HuH-7.5 (cell line): ENCODE measurements around the gene FOSL2.

ENCODE experiments used
- DNase-seq: peaks from one replicate; pipeline ENCODE4 v3.0.0; 2011; ENCODE audit warnings: low spot score

FOSL2 gene

DNA sequence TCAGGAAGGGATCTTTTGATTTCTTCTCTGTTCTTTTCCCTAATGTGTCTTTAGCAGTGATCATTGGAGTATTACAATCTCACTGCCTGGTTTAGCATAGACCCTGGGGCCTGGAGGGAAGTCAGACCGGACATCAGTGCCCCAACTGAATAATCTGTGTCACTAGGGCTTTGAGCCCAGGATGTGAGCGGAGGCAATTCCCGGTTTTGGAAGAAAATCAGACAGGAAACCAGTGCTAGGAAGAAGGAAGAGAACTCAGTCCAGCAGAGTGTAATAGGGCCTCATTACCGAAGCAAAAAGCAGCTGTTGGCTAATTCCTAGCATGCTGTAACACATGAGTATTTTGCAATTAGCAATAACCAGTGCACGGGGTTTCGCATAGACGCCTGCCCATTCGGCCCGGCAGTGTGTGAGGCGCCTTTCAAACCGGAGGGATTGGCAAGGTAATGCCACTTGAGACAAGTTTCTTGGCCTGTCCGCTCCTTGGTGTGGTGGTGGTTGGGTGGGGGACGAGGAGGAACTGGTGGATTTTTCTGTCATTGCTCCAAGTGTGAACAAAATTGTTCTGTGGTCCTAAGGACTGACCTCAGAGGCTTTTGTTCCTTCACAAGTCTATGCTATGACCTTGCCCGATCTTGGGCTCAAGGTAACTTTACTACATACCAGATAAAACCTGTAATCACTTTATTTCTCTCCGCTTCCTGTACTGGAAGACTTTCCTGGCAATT is 2.8 kb downstream of the FOSL2 start:
- no peak for DNase-seq

DNA sequence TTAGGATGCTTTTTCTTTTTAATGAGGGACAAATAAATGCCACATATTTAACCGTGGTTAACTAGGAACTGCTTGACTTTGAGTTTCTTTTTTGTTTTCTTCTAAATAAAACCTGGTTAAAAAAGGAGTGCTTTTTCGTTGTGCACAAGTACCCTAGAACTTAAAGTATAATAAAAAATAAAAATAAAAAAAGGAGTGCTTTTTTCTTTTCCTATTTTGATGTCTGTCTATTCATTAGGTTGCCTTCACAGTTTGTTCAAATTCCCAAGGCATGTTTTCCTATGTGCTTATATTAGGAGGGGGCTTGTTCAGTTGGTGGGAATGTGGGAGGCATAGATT is 4.4 kb downstream of the FOSL2 start:
- DNase-seq = no peak

DNA sequence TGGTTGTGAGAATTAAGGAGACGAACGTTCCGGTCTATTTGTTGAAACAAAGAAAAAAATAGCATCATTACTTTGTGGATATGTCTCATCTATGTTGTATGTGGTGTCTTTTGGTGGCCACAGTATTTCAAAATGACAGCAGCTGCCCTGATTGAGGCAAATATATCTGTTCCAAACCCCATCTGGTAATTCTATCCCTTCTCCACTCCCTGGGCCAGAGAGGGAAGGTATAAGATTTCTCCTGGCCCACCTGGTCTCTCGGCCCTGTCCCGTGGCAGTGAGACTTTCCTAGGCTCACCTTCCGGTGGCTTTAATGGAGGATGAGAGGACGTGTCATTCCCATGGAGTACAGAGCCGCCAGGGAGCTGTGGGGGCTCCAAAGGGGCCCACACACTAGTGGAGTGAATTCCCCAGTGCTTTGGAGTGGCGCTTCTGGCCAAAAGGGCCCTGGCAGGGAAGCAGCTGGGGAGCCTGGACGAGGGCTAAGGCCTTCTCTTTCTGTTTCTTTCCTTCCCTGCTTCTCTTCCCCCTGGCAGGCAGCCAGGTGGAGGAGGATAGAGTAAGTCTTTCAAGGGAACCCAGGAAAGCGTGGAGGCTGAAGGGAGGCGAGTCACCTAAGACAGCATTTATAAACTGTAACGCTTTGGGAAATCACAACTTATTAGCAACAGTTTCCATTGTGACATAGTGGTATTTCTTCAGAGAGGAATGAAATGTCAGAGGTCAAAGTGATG is 5.6 kb downstream of the FOSL2 start:
- DNase-seq = no peak

DNA sequence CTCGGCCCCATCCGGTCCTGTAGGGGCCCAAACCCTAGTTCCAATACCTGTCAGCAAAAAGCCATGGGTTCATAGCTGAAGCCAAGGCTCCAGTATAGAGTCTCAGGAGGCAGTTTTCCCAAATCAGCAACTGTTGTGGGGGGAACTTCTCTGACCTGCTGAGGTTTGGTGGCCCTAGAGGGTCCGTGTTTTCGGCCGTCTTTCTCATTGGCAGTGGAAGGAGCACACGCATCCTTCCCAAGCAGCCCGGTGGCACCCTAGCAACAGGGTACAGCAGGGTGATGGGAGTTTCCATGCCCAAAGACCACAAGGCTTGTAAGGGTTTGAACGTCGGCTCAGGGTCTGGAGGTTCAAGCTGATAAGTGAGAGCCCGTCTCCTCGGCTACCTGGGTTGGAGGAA is 6.6 kb downstream of the FOSL2 start:
- no peak for DNase-seq

DNA sequence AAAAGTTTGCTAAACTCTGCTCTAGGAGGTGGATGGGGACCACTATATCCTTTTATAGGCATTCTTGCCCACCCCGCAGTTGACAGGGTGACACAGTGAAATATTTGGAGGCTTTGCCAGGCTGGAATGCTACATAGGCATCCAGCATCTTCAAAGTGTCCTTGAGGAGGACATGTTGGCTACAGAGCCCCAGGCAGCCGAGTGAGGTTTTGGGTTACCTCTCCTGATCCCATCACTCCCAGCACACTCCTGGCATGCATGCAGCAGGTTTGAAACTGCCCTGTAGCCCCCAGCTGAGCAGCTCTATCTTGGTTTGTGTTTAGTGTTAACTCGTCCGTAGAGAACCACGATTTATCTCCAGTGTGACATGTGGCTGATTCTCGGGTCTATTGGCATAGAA is 7.3 kb downstream of the FOSL2 start:
- DNase-seq = no peak

DNA sequence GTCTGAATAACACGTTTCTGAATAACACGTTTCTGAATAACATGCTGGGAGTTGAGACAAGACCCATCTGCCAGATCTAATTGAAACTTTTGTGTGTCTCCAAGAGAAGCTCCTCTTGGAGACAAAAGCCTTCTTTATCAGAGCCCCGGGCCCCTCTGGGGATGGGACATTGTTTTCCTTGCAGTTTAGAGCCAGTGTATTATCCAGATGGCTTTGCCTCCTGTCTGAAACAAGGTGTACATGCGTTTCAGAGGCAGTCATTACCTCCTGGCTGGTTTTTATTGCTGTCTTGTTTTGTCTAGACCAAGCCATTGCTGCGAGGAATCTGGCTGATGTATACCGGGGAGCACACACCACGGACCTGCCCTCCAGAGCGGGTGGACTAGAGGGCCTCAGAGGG is 7.8 kb downstream of the FOSL2 start:
- DNase-seq = no peak

DNA sequence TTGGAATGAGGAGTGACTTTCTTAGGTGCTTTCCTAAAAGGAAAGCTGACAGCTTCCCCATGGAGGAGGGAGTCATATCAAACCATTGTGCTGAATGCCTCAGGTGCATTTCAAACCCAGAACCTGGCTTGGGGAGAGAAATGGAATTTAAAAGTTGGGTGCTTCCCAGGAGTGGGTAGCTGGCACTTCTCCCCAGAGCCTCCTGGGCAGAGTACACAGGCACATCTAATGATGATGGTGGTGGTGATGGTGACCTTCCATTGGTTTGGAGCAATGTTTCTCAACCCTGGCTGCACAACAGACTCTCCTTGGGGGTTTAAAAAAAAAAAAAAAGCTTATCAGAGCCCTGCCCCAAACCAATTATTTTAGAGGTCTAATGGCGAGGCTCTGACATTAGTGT is 8.3 kb downstream of the FOSL2 start:
- no peak for DNase-seq

DNA sequence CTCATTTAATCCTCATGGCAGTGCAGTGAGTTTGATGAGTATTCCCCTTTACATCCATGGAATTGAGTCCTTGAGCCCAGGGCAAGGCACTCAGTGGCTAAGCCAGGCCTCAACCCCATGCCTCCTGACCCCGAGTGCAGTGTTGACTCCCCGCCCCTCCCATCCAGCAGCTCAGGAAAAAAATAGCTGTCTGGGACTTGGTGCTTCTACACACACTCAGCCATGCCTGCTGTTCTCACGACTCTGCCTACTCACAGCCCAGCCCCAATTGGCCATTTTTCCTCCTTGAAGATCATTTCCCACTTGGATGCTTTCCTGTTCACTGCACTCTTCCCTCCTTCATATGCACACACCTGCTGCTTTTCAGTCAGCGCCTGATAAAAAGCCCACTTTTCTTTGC is 8.8 kb downstream of the FOSL2 start:
- no peak for DNase-seq

DNA sequence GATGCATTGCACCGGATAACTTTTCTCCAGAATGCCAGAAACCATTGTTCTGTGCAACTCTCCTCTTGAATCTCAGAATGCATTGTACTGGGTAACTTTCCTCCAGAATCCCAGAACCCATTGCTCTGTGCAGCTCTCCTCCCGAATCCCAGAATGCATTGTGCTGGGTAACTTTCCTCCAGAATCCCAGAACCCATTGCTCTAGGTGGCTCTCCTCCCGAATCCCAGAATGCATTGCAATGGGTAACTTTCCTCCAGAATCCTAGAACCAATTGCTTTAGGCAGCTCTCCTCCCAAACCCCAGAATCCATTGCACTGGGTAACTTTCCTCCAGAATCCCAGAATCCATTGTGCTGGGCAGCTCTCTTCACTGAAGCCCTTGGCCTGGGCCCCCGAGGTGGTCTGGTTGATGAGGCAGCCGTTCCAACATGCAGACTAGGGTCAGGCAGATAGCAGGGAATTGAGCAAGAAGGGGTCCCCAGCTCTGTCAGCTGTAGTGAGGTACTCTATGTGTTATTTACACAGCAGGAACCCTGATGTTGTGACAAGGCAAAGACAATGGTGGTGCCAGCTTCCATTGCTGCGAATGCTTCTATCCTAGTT is 9.4 kb downstream of the FOSL2 start:
- no peak for DNase-seq

DNA sequence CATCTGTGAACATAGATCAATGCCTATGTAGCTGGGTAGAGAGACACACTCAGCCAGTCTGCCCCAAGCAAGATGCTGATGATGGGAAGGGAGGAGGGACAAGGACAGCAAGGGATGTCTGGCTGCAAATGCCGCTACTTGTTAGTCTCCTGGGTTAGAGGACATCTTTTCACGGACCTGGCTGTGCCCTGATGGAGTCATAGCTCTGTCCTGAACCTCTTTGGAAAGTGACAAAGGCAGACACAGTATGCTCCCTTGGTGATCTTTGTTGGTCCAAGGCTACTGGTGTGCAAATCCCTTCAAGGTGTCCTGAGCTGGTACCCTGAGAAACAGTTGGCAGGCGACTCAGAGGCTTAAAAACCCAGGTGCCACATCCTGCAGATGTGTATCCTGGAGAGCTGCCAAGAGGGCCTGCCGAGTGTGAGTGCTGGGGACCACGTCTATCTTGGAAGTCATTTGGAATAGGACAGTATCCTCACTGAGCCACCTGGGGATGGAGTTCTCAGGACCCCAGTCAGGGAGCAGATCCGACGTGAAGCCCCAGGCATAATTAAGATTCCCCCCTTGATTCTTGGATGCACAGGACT is 10.8 kb downstream of the FOSL2 start:
- no peak for DNase-seq

DNA sequence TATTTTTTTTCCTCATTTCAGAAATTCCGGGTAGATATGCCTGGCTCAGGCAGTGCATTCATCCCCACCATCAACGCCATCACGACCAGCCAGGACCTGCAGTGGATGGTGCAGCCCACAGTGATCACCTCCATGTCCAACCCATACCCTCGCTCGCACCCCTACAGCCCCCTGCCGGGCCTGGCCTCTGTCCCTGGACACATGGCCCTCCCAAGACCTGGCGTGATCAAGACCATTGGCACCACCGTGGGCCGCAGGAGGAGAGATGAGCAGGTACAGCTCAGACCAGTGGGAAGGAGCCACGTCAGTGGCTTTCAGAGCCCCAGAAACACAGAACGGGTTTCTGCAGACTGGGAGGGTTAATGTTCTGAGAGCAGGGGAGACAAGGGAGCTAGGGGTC is 11.4 kb downstream of the FOSL2 start:
- no peak for DNase-seq

DNA sequence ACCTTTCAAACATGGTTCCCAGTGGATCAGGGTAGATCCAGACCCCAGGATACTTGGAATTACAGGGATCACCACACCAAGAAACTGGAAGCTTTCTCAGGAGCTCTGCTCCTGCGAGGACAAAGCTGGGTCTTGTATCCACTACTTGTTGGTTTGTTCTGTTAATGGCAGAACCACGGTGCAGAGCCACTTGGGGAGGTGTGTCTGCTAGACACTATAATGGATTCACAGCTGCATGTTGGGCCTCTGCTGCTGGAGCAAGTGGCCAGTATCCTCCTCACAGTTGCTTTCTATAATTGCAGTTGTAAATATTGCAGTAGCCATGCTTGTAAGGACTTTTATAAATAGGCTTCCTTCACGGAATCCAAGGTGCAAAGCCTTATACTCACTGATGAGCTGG is 12.9 kb downstream of the FOSL2 start:
- DNase-seq = no peak

DNA sequence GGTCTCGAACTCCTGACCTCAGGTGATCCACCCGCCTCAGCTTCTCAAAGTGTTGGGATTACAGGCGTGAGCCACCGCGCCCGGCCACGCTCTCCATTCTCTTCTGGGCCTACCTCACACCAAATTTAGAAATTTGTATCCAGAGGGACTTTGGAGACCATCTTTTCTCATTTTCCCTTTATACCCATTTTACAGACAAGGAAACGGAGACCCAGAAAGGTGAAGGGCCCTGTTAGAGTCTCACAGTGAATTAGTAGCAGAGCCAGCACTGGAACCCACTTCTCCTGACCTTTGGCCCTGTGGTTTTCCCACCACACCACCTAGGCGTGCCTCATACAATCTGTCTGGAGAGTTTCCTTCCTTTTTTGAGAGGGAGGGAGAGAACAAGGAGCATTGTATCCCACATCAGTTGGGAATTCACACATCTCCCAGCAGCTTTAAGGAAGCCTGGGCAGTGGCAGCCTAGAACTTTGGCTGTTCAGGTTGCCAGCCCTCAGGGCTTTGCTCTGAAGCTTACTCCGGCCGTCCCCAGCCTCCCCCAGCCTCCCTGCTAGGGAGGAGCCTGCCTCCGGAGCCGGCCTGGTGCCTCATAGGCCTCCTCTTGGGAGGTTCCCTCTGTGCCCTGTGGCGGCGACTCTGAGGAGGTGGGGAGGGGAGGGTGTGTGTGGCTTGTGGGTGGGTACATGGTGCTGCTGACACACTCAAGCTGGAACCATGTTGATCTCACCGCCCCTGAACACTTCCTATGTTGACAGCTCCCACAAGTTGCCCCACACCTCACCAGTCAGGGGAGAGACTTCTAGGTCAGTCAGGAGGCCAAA is 13.8 kb downstream of the FOSL2 start:
- no peak for DNase-seq

DNA sequence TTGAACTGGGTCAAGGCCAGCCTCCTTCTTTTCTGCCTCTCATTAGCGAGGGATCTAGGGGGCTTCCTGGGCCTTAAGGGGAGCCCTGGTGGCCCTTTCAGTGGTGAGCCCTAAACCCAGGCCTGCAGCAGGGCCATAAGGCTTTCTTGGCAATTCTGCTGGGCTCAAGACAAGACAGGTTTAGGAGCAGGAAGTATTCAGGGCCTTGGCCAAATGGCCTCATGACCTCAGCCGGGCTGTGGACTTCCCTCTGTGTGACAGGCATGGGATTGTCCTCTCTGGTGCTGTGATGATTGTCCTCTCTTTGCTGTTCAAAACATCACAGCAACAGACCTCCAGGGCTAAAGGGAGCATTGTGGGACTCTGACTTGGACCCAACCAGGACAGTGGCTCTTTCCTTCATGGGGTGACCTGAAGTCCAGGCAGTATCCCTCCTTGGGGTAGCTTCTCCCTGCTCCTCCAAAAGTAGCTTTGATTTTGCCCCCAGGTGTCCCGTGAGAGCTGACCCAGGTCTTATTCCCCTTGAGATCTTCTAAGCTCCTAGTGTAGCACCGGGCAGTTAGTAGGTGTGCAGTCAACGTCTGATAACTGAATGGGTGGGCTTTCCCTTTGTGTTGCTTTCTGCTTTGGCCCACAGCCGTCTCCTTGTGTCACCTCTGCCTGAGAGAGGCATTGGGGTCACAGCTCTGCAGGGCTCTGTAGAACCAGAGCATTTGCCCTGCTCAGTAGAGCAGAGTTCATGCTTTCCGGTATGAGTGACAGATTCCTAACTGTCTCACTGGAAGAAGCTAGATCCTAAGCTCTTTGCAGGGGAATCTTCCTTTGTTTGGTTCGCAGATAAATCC is 14.7 kb downstream of the FOSL2 start:
- no peak for DNase-seq

DNA sequence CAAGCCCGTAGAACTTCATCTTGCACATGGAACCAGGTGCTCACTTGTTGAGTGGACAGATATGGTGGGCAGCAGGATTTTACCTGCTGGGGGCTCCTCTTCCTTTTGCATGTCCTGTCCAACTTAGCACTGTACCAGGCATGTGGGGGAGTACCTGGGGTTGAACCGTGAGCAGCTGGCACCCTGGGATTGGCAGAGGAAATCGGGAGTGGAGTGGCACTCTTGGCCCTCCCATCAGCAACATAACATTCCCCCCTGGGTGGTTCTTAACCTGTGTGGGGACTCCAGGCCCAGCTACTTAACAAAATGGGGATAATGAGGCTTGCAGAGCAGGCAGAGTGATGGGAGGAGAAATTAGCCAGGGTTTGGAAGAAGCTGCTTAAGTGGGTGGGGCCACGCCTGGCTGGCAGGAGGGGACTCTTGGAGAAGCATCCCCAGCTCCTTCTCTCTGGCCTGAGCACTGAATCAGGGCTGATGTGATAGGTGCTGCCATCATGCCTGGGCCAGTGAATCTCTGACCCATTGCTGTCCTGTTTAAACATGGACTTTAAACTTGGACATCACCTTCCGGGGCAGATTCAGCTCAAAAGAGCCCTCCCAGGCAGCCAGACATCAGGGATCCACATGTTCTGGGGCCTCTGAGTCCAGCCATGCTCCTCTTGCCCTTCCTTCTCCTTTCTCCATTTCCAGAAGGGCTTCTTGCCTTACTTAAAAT is 15.5 kb downstream of the FOSL2 start:
- no peak for DNase-seq

DNA sequence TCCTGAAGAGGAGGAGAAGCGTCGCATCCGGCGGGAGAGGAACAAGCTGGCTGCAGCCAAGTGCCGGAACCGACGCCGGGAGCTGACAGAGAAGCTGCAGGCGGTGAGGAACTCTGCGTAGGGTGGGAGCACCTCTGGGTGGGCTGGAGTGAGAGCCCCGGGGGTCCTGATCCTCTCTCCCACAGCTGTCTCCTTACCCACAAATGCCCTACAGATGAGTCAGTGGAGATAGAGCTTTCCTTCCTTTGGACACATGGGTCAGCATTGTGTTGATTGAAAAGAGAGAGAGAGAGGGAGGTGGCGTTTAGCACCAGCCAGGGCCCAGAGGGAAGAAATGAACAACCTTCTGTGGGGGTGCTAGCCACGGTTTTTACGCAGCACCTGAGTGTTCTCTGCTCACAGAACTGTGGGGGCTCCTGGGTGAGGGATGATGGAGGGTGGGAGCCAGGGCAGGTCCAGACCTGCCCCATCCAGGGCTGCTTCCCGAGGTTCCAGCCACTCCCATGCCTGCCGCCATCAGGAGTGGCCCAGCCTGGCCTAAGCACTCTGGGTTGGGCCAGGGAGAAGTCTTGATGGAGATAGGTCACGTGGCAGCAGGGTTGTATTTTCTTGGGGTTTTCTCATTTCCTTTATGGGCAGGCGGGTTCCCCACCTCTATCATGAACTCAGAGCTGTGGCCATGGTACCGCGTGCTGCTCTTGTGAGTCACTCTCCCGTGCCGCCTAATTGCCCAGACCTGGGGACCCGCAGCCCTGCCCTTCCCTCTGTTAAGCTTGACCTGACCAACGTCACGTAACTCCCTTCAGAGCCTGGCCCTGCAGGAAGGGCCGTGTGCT is 16.3 kb downstream of the FOSL2 start:
- DNase-seq = no peak

DNA sequence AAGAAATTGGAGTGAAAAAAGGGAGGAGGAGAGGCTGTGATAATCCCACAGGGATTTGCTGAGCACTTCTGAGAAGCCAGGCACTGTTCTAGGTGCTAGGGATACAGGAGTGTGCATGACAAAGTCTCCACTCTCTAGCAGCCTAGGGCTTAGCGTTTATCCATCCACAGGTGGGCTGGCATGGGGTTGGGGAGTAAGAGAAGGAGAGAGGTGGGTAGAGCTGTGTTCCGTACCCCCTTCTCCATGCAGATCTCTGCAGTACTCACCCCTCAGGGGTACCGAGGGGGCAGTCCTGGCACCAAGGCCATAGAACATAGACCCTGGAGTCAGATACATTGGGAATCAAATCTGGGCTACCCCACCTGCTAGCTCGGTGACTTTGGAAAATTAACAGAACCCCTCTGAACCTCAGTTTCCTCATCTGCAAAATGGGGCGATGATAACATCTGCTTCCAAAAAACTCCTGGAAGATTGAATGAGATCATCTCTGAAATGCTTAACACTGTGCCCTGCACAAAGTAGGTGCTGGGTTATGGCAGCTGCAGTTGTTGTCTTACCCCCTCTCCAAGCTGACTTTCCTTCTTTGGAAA is 18.6 kb downstream of the FOSL2 start:
- DNase-seq = no peak

DNA sequence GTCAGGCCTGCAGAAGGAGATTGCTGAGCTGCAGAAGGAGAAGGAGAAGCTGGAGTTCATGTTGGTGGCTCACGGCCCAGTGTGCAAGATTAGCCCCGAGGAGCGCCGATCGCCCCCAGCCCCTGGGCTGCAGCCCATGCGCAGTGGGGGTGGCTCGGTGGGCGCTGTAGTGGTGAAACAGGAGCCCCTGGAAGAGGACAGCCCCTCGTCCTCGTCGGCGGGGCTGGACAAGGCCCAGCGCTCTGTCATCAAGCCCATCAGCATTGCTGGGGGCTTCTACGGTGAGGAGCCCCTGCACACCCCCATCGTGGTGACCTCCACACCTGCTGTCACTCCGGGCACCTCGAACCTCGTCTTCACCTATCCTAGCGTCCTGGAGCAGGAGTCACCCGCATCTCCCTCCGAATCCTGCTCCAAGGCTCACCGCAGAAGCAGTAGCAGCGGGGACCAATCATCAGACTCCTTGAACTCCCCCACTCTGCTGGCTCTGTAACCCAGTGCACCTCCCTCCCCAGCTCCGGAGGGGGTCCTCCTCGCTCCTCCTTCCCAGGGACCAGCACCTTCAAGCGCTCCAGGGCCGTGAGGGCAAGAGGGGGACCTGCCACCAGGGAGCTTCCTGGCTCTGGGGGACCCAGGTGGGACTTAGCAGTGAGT is 19.4 kb downstream of the FOSL2 start:
- DNase-seq = no peak

DNA sequence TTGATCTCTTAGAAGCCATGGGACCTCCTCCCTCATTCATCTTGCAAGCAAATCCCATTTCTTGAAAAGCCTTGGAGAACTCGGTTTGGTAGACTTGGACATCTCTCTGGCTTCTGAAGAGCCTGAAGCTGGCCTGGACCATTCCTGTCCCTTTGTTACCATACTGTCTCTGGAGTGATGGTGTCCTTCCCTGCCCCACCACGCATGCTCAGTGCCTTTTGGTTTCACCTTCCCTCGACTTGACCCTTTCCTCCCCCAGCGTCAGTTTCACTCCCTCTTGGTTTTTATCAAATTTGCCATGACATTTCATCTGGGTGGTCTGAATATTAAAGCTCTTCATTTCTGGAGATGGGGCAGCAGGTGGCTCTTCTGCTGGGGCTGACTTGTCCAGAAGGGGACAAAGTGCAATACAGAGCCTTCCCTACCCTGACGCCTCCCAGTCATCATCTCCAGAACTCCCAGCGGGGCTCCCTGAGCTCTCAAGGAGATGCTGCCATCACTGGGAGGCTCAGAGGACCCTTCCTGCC is 20.0 kb downstream of the FOSL2 start:
- DNase-seq = no peak
